Psoas muscle (tissue), 8 donors: ENCODE data around the gene RACK1. TPM values are rescaled to one million over a fixed set of nuclear protein-coding genes. Genes with fewer than 3 reads are reported as not detected.

Experiments
- ATAC-seq, 4 donors: fragments of 200-7000 bp; cut with Tn5 transposase; one replicate each; pipeline ENCODE4 v1.9.1; 2020; ENCODE audit warnings: moderate library complexity in 3 of 4, mild to moderate bottlenecking in 2 of 4
- DNase-seq, 2 donors: peaks; one replicate each; pipeline ENCODE4 v3.0.0-alpha.2; 2020
- H3K27ac ChIP-seq: fragments of 200-600 bp; one replicate; pipeline ENCODE4 v1.8.0; 2022
- H3K27me3 ChIP-seq, 3 donors: fragments of 200-600 bp in 1 of 3; one replicate each; pipeline versions ENCODE4 v1.6.1 to v1.8.0; 2013 to 2022; ENCODE audit warnings: low read length in 2 of 3, mild to moderate bottlenecking in 2 of 3, moderate library complexity in 1 of 3; ENCODE audit not compliant: insufficient read depth in 3 of 3
- H3K36me3 ChIP-seq, 2 donors: fragments of 200-600 bp in 1 of 2; one replicate each; pipeline versions ENCODE4 v1.6.1 to v1.8.0; 2013 to 2022; ENCODE audit warnings: low read depth in 1 of 2, mild to moderate bottlenecking in 1 of 2, moderate library complexity in 1 of 2; ENCODE audit not compliant: insufficient read depth in 1 of 2
- H3K4me1 ChIP-seq: fragments of 200-600 bp; one replicate; pipeline ENCODE4 v1.8.0; 2022
- H3K4me3 ChIP-seq: fragments of 200-600 bp; one replicate; pipeline ENCODE4 v1.8.0; 2022; ENCODE audit warnings: mild to moderate bottlenecking
- H3K9me3 ChIP-seq: fragments of 200-600 bp; one replicate; pipeline ENCODE4 v1.8.0; 2022
- WGBS, 3 donors: extraction: QIAGEN DNeasy Blood & Tissue Kit; methylation state at CpG; one replicate each; pipeline versions ENCODE4 v1.1.6 to v1.1.7; 2013; 5-methylcytosine and 5-hydroxymethylcytosine counted together
- intact Hi-C, 2 donors: fragments of 100-400 bp; cut with DNase I; formaldehyde crosslinking; loops; one replicate each; pipeline versions ENCODE4 v1.11.0 to v1.14.2; 2022
- polyA plus RNA-seq, 3 donors: library from polyadenylated mRNA; stranded (reverse); fragments of 200-250 nt; gene quantifications; one replicate each; pipeline ENCODE4 v1.2.3, GENCODE V29; 2013
- total RNA-seq, 4 donors: library from RNA; stranded (reverse); fragmentation: NEBNext Ultra II Directional in 2 of 4; extraction: Animal tissue kit (Norgen Biotek cat#: 25700) in 2 of 4; gene quantifications; one replicate each; pipeline versions ENCODE4 v1.2.1 to v1.2.4, GENCODE V29; 2021 to 2023
- TF ChIP-seq, protein P1 (sequence below): fragments of 200-600 bp; IDR thresholded peaks from one replicate; pipeline ENCODE4 v1.8.0; 2022; ENCODE audit warnings: antibody characterized with exemption
- donor health status: healthy with polysubstance abuse.
- donor health status: DM: no; HTN: no; CAD: no; lungs with moderate emphysema.
- donor health status: Bipolar disorder and iron deficiency.
- donor health status: healthy.
- donor health status: DM: yes; HTN: yes; CAD: no.
- donor health status: DM: no; HTN: no; CAD: no.
- donor health status: DM: no; HTN: no; CAD: no.
- donor health status: DM: yes; HTN: yes; CAD: no.

RACK1 gene
- total and polyA plus RNA-seq, 7 donors = 832 to 3,660 (median 1,110) TPM

DNA sequence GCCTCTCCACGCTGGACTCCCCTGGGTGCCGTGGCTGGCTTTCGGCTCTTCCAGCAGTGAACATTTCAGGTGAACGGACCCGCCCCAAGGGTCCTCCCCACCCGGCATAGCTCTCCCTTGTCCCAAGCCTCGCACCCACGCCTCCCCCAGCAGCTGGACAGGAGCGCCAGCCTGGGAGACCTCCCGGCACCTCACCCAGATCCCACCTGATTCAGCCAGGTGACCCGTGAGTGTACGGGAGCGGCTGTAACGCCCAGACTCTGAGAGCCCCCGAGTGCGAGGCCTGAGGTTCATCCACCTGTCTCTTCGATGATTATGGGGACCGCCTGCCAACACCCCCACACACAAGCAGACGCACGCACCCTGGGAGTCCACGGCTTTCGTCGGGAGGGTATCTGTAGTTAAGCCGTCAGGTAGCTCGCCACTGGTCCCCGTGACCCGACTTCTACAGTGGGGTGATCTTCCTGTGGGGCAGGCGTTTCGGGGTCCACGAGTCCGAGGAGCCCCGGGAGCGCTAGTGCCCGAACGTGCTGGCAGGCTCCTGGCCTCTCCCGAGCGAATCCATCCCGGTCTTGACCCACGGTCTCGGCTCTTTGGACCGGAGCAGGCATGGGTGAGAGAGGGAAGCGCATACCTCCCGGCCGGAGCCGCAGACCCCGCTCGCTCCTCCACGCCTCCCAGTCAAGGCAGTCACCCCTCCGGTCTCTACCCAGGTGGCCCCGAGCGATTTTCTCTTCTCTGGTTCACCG, 53.6 kb downstream of the RACK1 start:
- no peaks in the 10 kb centered on the region for H3K36me3 ChIP-seq
- peak overlapping the region; percentile 92 for H3K4me3 ChIP-seq
- DNase-seq (peak in 1 of 2 donors; percentile 65), ATAC-seq (no peak)
- TF ChIP-seq, protein P1, sequence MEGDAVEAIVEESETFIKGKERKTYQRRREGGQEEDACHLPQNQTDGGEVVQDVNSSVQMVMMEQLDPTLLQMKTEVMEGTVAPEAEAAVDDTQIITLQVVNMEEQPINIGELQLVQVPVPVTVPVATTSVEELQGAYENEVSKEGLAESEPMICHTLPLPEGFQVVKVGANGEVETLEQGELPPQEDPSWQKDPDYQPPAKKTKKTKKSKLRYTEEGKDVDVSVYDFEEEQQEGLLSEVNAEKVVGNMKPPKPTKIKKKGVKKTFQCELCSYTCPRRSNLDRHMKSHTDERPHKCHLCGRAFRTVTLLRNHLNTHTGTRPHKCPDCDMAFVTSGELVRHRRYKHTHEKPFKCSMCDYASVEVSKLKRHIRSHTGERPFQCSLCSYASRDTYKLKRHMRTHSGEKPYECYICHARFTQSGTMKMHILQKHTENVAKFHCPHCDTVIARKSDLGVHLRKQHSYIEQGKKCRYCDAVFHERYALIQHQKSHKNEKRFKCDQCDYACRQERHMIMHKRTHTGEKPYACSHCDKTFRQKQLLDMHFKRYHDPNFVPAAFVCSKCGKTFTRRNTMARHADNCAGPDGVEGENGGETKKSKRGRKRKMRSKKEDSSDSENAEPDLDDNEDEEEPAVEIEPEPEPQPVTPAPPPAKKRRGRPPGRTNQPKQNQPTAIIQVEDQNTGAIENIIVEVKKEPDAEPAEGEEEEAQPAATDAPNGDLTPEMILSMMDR = no peak
- H3K4me1 ChIP-seq = peaks cover 5% of the 10 kb centered on the region
- H3K27ac ChIP-seq = peak overlapping the region; percentile 92
- intact Hi-C loops = loop anchor here (5.0 to 10.0 kb wide), 2 partner anchors 72 to 385 kb away; partner anchors contain the start of genes MGAT1 (in 2 of the 2) and TRIM52 (in 1 of the 2)
- no peaks in the 10 kb centered on the region for H3K27me3 ChIP-seq
- H3K9me3 ChIP-seq = no peaks in the 10 kb centered on the region
- WGBS, 3 donors = 0 to 1% (median 0%) methylated on average over 49 to 52 of the region's 52 CpGs

DNA sequence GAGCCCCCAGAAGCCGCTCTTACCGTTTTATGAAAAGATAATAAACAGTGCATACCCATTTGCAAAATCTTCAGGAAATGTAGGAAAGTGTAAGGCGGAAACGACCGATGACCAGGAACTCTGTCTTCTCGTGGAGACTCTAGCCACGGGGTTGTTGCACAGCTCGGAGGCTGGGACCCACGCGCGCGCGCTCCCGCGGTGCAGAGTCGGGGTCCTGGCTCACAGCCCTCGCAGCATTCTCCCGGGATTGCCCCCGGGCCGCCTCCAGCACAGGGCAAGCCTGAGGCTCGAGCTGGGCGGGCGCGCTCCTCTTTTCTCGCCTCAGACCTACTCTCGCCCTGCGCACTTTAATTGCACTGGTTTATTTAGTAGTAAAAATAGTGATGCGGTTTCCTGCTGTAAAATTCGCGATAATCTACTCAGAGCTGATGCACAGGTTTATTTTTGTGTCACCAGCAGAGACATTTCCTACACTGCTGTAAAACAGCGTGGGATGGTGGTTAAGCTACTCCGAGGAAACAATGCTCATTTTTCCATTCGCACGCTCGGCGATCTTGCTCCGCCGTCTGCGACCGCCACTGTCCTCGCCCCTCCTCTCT, 54.2 kb downstream of the RACK1 start:
- Histone ChIP-seq H3K4me3 (peak overlapping the region; percentile 92), H3K27me3 (no peaks in the 10 kb centered on the region), H3K27ac (peak overlapping the region; percentile 92), H3K9me3 (no peaks in the 10 kb centered on the region), H3K36me3 (no peaks in the 10 kb centered on the region), H3K4me1 (peaks cover 10% of the 10 kb centered on the region)
- DNase-seq = peak in 1 of 2 donors; percentile 37
- intact Hi-C loops = loop anchor here (5.0 to 10.0 kb wide), 2 partner anchors 73 to 385 kb away; partner anchors contain the start of genes MGAT1 (in 2 of the 2) and TRIM52 (in 1 of the 2)
- TF ChIP-seq, protein P1 = no peak
- no peak for ATAC-seq
- WGBS, 3 donors = 0% methylated on average over 41 of the region's 41 CpGs

DNA sequence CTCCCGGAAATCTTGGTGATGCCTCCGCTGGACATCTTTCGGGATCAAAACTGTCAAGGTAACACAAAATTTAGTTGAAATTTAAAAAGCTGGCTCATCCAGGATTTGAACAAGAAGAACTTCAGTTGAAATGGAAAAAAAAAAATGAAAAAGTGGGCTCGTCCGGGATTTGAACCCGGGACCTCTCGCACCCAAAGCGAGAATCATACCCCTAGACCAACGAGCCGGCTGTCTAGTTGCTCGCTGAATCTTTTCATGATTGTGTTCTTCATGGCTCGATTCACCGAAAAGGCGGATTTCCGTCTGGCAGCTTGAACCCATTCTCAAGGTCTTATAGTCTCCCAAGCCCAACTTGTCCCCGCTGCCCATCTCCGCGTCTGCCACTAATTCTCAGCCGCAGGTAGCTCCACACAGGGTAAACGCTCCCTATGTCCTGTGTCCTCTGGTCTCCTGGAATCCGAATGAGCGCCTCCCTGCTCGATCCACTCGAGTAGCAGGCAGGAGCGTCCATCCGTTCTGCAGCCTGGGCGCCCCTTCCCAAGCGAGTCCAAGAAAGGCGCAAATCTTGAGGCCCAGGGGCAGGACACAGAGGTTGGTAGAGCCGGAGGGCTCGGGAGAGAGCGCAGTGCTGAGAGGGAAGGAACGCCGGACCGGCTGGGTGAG, 54.9 kb downstream of the RACK1 start:
- TF ChIP-seq, protein P1 = no peak
- peak overlapping the region; percentile 81 for H3K27ac ChIP-seq
- WGBS, 3 donors = 0% methylated on average over 35 of the region's 35 CpGs
- no peaks in the 10 kb centered on the region for H3K27me3 ChIP-seq
- ATAC-seq (peak; percentile 28 to 50 (median 34)), DNase-seq (peak; percentile 57 to 73)
- peak overlapping the region; percentile 92 for H3K4me3 ChIP-seq
- intact Hi-C loops = loop anchor here (1.0 to 10.0 kb wide), 4 partner anchors 17 to 384 kb away; partner anchors contain the start of genes MGAT1 (in 2 of the 2) and TRIM52 (in 1 of the 2)
- H3K4me1 ChIP-seq = peaks cover 12% of the 10 kb centered on the region
- no peaks in the 10 kb centered on the region for H3K9me3 ChIP-seq
- H3K36me3 ChIP-seq = no peaks in the 10 kb centered on the region

DNA sequence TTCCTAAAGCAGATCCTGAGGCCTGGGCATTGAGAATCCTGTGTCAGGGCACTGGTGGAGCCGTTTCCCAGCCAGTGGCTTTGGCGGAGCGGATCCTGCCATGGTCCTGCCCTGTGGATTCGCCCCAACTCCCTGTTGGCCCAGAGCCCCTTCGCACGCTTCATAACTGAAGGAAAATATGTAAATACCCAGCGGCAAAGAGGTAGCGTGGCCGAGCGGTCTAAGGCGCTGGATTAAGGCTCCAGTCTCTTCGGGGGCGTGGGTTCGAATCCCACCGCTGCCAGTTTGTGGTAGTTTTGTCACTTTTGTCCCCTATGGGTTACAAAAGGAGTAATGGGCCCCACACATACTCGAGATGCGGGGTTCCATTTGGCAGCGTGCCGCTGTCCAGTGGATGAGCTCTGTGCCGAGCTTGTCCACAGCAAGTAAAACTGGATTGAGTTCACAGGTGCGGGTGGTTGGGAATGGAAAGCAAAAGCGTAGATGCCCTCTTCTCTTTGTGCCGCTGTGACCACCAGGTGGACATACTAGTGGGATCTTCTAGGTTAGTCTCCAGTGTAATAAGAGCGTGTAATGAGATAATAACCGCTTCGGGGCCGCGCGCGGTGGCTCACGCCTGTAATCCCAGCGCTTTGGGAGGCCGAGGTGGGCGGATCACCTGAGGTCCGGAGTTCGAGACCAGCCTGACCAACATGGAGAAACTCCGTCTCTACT, 56.0 kb downstream of the RACK1 start:
- 2 to 4% (median 3%) methylated on average over 36 to 37 of the region's 37 CpGs for WGBS, 3 donors
- H3K9me3 ChIP-seq = no peaks in the 10 kb centered on the region
- peaks cover 12% of the 10 kb centered on the region for H3K4me1 ChIP-seq
- H3K27ac ChIP-seq = peak overlapping the region; percentile 81
- TF ChIP-seq, protein P1 = peak; percentile 22
- H3K27me3 ChIP-seq = no peaks in the 10 kb centered on the region
- H3K36me3 ChIP-seq = no peaks in the 10 kb centered on the region
- DNase-seq = peak; percentile 79 to 89
- H3K4me3 ChIP-seq = peak overlapping the region; percentile 92
- intact Hi-C loops = loop anchor here (1.0 to 10.0 kb wide), 4 partner anchors 19 to 383 kb away; partner anchors contain the start of genes MGAT1 (in 2 of the 2) and TRIM52 (in 1 of the 2)
- ATAC-seq = peak; percentile 22 to 42 (median 37)
